ENCODE results near the gene ADORA2B.
A peak's percentile ranks its signal among the peaks of the same experiment; 100 is the strongest.
"Not testable (repeated sequence)": the region's sequence is repeated elsewhere in the genome, so short reads cannot be mapped to it uniquely, and the experiment has no call there.

The ADORA2B gene

GRCh38 chr17:15922586-15922985 lies 22.3 kb upstream of the ADORA2B start:
- DNase-seq (ENCODE audit: low read depth): no peak

DNA sequence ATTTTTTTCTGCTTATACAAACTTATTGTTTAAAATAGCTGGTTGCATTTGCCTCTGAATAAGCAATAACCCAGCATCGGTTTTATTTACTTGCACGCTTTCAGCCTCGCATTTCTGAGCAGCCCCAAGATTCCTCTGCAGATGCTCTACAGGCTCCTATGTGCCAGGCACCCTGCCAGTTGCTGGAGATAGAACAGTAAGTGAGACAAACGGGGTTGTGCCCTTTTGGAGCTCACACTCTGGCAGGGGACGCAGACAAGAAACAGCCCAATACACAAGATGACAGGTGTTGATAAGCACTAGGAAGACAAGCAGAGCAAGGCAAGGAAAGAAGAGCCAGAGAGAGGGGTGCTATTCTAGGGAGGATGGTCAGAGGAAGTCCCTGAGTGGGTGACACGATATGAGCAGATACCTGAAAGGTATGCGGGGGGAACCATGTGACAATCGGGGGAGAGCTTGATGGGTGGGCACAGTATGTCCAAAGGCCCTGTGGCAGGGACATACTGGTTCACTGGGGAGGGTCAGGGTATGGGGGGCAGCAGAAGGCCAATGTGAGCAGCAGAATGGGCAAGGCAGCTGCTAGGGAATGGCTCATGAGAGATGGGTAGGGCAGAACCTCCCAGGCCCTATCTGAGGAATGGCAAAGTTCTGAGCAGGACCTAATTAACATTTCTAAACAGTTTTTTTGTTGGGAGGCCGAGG lies 18.7 kb upstream of the ADORA2B start:
- no peak for DNase-seq (ENCODE audit: low read depth)

- DNase-seq (ENCODE audit: low read depth): no peak
Measured at GRCh38 chr17:15928286-15928785, 16.6 kb upstream of the ADORA2B start.

GRCh38 chr17:15929941-15930340 lies 15.0 kb upstream of the ADORA2B start:
- no peak for DNase-seq (ENCODE audit: low read depth)

- DNase-seq (ENCODE audit: low read depth): no peak
Measured at GRCh38 chr17:15930426-15930825, 14.5 kb upstream of the ADORA2B start.

DNA sequence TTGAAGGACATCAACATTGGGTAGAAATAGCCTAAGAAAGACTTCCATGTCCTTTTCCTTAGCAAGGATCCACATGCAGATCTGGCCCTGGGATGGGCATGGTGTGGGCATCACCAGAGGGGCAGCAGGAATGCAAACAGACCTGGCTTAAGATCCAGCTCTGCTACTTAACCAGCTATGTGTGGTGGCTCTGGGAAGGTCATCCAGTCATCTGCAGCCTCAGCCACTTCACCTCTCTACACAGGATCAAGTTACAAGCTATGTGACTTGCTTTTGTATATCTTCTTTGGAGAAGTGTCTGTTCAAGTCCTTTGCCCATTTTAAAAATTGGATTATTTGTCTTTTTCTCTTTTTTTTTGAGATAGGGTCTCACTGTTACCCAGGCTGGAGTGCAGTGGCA lies 13.5 kb upstream of the ADORA2B start:
- DNase-seq (ENCODE audit: low read depth): no peak

- DNase-seq (ENCODE audit: low read depth): no peak
Measured at GRCh38 chr17:15934866-15935265, 10.1 kb upstream of the ADORA2B start.

GRCh38 chr17:15935891-15936290 lies 9.0 kb upstream of the ADORA2B start:
- DNase-seq (ENCODE audit: low read depth): no peak

- DNase-seq (ENCODE audit: low read depth): not testable (repeated sequence)
Measured at GRCh38 chr17:15936481-15936880, 8.4 kb upstream of the ADORA2B start.

DNA sequence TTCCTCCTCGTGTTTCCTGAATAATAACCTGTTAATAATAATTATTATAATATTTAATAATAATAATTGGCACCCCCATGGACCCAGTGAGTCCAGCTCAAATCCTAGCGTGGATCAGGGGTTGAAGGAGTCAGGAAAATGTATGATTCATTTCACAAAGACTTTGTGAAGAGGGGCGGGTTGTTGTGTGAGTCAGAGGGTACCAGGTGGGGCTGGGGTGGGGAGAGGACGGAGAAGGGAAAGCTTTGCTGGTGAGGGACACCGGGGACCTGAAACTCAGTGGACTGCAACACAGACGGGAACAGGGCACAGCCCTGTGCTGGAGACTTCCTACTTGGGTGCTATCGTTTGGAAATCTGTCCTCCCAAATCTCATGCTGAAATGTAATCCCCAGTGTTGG lies 3.1 kb upstream of the ADORA2B start:
- DNase-seq (ENCODE audit: low read depth): no peak

GRCh38 chr17:15942207-15942833 lies 2.6 kb upstream of the ADORA2B start:
- DNase-seq (ENCODE audit: low read depth): no peak

DNA sequence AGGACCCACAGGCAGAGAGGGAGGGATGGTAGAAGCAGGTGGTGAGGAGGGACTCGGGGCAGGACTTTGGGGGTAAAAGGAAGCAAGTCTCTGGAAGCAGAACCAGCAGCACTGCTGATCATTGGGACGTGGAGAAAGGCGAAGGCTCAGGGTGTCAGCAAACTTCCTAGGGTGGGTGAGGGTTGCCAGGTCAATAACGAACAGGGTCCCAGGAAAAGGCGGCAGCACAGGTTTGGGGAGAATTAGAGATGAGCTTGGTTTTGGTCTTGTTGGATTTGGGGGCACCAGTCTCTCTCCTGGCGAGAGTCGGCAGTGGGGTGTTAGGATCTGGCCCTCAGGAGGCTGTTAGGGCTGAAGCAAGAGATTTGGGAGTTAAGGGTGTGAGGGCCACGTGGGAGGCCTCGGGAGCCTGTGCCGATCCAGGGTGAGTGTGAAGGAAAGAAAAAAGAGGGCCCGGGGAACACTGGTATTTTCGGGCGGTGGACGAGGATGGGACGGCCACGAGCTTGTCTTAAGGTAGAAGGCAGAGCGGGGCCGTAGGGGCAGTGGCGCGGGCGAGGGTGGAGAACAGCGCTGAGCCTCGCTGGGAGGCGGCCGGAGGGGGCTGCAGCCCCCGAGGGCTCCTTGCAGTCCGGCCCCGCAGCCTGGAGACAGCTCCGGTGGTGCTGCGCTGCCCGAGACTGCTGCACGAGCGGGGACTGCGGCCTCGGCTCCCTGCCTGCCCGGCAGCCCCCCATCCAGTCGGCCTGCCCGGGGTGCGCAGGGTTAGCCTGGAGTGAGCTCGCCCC lies 765 bp upstream of the ADORA2B start:
- no peak for DNase-seq (ENCODE audit: low read depth)

DNA sequence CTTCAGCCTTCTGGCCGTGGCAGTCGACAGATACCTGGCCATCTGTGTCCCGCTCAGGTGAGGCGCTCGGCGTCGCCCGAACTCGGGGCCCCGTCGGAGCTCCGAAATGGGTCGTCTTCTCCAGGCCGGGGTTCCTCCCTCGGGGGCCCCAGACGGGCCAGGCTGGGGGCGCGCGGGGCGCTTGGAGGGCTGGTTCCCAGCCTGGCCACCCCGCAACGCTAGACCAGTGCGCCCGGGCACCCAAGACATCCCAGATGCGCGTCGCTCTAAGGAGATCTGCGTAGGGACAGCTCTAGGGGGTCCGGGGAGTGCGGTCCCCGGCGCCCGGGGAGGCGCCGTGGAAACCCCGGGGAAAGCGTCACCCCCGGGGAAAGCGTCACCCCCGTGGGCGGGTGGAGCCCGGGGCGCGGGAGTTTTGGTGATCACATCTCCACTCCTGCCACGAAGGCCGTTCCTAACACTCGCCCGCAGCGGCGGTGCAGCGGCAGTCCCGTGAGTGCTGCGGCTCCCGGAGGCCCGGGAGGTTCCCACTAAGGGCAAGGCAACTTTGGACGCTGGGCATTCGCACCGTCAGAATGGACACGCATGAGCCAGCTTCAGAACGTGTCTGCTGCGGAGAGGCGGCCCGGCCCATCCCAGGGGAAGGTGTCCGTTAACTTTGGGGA lies 729 bp downstream of the ADORA2B start:
- no peak for DNase-seq (ENCODE audit: low read depth)

DNA sequence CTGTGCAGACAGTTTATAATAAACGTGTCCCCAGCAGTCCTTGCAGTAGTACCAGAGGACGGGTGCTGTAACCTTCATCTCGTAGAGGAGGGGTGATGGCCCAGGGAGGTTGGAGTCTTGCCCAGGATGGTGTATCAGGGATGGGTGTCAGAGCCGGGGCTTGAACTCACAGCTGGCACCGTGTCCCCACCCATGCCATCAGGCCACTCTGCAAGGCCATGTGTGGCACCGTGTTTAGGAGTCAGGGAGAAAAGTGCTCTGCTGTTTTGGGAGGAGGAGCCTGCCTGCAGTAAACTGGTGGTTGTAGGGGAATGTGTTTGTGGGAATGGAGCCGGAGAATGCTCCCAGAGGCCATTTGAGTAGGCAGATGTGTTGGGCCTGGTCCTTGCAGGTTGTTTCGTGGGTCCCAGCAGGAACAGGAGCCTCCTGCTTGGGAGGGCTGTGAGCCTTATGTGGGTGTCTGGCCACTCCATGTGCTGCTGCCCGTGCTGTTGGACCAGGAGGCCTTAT lies 1.7 kb downstream of the ADORA2B start:
- DNase-seq (ENCODE audit: low read depth): no peak

GRCh38 chr17:15947271-15947670 lies 2.3 kb downstream of the ADORA2B start:
- no peak for DNase-seq (ENCODE audit: low read depth)

DNA sequence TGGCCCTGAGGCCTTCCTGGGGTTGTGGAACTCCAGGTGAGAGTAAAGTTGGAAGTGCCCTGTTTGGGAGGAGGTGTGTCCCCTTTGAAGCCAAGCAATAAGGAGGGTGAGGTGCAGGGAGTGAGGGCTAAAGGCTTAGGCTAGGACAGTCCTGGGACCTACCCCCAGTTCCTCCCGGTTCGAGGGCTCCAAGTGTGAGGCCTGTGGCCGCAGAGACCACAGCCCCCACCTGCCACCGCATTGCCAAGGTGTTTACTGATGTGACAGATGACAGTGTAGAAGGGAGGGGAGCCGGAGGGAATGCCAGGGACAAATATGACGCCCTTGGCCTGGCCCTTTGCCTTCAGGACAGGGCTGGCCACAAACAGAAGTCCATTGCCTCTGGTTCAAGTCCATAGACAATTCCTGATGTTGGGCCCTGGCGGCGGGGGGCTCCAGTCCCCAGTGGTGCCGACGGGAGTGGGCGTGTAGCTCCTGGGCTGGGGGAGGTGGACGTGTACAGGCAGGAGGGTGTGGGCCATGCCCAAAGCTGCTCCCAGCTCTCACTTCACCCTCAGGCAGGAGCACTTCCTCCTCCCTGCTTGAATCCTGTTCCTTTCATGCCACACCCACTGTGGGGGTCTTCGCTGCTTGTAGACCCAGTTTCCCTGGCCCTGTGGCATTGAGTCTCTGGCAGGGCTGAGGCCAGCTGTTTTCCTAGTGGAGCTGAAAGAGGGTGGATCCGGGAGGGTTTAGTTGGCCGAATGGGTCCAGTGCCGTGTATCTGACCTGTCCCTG lies 3.2 kb downstream of the ADORA2B start:
- DNase-seq (ENCODE audit: low read depth): no peak

GRCh38 chr17:15951368-15952047 lies 6.6 kb downstream of the ADORA2B start:
- no peak for DNase-seq (ENCODE audit: low read depth)

DNA sequence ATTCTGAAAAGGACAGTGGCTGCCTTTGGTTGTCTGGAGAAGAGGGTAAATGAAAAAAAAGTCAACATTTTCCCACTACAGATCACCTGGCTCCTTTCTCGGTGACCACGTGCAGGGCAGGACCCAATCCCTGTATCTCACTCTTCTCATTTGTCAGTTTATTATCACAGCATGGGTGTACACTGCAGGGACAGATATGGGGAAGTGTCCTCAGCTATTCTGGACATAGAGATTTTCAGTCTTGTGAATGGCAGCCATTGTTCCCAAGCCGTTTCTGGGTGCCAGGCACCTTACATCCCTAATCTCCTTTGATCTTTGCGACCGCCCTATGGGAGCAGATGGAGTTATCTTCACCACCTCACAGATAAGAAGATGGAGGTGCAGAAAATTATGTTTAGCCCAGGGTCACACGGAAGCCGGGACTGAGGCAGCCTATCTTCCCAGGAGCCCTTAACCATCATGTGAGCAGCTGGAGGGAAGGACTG lies 7.2 kb downstream of the ADORA2B start:
- DNase-seq (ENCODE audit: low read depth): no peak

GRCh38 chr17:15952916-15953790 lies 8.2 kb downstream of the ADORA2B start:
- DNase-seq (ENCODE audit: low read depth): no peak

GRCh38 chr17:15954222-15954621 lies 9.3 kb downstream of the ADORA2B start:
- DNase-seq (ENCODE audit: low read depth): peak; percentile 57

Data from GM04503 (cell line).